ENCODE measurements around the gene ACOXL.

GRCh38 chr2:111121828-111122630, 389.7 kb downstream of the ACOXL start:
- TF ChIP-seq CTCF (IDR thresholded peaks at IDR 0.05; ENCODE audit: low read length), result no peak
- no peak for TF ChIP-seq EZH2 (IDR thresholded peaks at IDR 0.05; ENCODE audit: borderline replicate concordance, low read length)
